Lower leg skin (tissue), 3 donors: Measurements from ENCODE around the gene FKBP5.

ENCODE experiments used
- POLR2A ChIP-seq, 2 donors: fragments of 450-650 bp; IDR thresholded peaks; one replicate each; pipeline ENCODE4 v1.6.1; 2016 to 2017; ENCODE audit warnings: antibody characterized with exemption in 2 of 2, mild to moderate bottlenecking in 1 of 2, moderate library complexity in 1 of 2
- TF ChIP-seq, protein P1 (sequence below), 3 donors: fragments of 450-650 bp; IDR thresholded peaks; one replicate each; pipeline ENCODE4 v1.5.1; 2016; ENCODE audit warnings: antibody characterized with exemption in 3 of 3, mild to moderate bottlenecking in 3 of 3, moderate library complexity in 2 of 3

DNA sequence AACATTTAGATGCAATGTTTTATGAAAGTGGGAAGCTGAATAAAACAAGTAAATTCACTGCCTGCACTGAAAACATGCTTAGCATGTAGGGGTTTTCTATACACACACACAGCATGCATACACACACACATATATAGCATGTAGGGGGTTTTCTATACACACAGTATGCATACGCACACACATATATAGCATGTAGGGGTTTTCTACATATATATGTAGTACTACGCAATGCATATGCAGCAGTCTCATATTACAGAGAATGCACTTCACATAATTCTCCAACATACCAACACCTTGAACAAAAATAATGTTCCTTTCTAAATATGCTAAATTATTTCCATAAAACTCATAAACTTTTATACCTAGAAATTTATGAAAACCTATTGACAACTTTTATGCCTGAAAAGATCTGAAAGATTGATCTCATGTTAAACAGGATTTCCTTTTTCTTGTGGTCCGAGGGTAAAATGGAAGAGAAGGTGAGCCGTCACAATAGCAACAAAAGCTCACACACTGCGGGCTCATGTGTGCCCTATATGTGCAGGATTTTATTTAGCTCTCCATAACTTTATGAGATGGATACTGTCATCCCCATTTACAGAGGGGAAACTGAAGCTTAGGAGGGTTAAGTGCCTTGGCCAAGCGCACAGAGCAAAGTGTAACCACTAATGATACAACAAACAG, 94.1 kb downstream of the FKBP5 start:
- TF ChIP-seq, protein P1, sequence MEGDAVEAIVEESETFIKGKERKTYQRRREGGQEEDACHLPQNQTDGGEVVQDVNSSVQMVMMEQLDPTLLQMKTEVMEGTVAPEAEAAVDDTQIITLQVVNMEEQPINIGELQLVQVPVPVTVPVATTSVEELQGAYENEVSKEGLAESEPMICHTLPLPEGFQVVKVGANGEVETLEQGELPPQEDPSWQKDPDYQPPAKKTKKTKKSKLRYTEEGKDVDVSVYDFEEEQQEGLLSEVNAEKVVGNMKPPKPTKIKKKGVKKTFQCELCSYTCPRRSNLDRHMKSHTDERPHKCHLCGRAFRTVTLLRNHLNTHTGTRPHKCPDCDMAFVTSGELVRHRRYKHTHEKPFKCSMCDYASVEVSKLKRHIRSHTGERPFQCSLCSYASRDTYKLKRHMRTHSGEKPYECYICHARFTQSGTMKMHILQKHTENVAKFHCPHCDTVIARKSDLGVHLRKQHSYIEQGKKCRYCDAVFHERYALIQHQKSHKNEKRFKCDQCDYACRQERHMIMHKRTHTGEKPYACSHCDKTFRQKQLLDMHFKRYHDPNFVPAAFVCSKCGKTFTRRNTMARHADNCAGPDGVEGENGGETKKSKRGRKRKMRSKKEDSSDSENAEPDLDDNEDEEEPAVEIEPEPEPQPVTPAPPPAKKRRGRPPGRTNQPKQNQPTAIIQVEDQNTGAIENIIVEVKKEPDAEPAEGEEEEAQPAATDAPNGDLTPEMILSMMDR (IDR thresholded peaks at IDR 0.05): no peak
- TF ChIP-seq POLR2A (IDR thresholded peaks at IDR 0.05): no peak
